Measurements from ENCODE around the gene OSTN.
"Not testable (repeated sequence)": the region's sequence is repeated elsewhere in the genome, so short reads cannot be mapped to it uniquely, and the experiment has no call there.

The OSTN gene

GRCh38 chr3:191235331-191236314, 36.6 kb downstream of the OSTN start:
- DNase-seq, result no peak

GRCh38 chr3:191236646-191237045, 37.6 kb downstream of the OSTN start:
- DNase-seq, result no peak

GRCh38 chr3:191237047-191237882, 38.2 kb downstream of the OSTN start:
- DNase-seq, result no peak

GRCh38 chr3:191238321-191238817, 39.3 kb downstream of the OSTN start:
- DNase-seq, result no peak

GRCh38 chr3:191239407-191240031, 40.5 kb downstream of the OSTN start:
- no peak for DNase-seq

- DNase-seq, result no peak
Observed at GRCh38 chr3:191240486-191240885, 41.4 kb downstream of the OSTN start.

- DNase-seq, result no peak
Observed at GRCh38 chr3:191244242-191244867, 45.3 kb downstream of the OSTN start.

- not testable (repeated sequence) for DNase-seq
Observed at GRCh38 chr3:191246034-191246433, 47.0 kb downstream of the OSTN start.

- DNase-seq, result peak; percentile 76
Observed at GRCh38 chr3:191246630-191247029, 47.6 kb downstream of the OSTN start.

- DNase-seq, result no peak
Observed at GRCh38 chr3:191253089-191253799, 54.2 kb downstream of the OSTN start.

GRCh38 chr3:191254098-191254873, 55.2 kb downstream of the OSTN start:
- no peak for DNase-seq

- DNase-seq, result peak; percentile 74
Observed at GRCh38 chr3:191255156-191255555, 56.1 kb downstream of the OSTN start.

GRCh38 chr3:191256405-191256804, 57.4 kb downstream of the OSTN start:
- DNase-seq, result no peak

- DNase-seq, result no peak
Observed at GRCh38 chr3:191257286-191257685, 58.2 kb downstream of the OSTN start.

- DNase-seq, result no peak
Observed at GRCh38 chr3:191259486-191259885, 60.4 kb downstream of the OSTN start.

GRCh38 chr3:191260431-191261303, 61.6 kb downstream of the OSTN start:
- no peak for DNase-seq

- DNase-seq, result no peak
Observed at GRCh38 chr3:191261304-191261638, 62.2 kb downstream of the OSTN start.

GRCh38 chr3:191262650-191263049, 63.6 kb downstream of the OSTN start:
- DNase-seq, result no peak

GRCh38 chr3:191263365-191263764, 64.3 kb downstream of the OSTN start:
- no peak for DNase-seq

- no peak for DNase-seq
Observed at GRCh38 chr3:191263850-191264249, 64.8 kb downstream of the OSTN start.

All from islet precursor cell (in vitro differentiated cells).